Inferior parietal cortex (tissue), 1 donor: ENCODE data around the gene PRDX3.
"Not testable (repeated sequence)": the region's sequence is repeated elsewhere in the genome, so short reads cannot be mapped to it uniquely, and the experiment has no call there.

Source experiments
- DNase-seq: peaks from one replicate; pipeline ENCODE4 v3.0.0-alpha.2; 2016; ENCODE audit errors: extremely low spot score

The PRDX3 gene

DNA sequence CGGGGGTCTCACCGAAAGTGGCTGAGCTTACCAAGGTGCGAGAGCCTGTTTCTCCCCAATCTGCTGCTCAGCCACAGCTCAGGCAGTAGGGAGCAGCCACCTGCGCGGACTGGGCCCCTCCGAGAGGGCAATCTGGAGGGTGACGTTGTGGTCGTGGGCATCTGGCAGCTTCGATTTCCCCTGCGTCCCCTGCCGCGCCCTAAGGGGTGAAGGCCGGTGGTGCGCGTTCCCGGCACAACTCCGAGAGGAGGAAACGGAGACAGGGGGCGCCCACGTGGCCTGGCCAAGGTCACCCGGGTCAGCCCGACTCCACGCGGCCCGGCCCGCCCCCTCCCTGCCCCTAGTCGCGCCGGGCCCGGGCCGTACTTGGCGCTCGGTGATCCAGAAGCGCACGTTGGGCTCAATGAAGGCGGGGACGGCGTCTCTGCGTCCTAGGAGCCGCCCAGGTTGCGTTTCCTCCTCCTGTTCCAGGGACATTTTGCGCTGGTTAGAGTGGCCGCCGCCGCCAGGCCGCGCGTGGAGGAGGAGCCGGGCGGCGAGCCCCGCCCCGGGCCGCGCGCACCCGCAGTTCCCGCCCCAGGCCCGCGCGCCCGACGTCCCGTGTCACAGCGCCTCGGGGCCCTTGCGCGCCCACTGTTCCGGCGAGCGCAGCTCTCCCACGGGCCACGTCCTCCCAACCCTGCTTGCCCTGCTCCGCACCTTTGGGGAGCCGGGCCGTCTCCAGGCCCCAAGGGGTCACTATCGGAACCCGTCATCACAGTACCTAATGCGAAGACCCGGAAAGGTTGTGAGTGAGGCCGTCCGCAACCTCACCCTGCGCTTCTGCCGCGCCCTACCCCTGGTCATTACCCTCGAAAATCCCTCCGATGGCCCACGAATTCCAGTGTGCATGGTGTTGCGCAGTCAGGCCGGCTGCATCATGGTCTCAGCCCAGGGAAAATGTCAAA, 13.2 kb downstream of the PRDX3 start, which contains the start of gene SFXN4:
Gene SFXN4, minus strand, starts transcription at position 544 of the 947 bp plus-strand sequence. Its CDS starts 67 bp downstream, at position 477.
- peak; percentile 73 for DNase-seq

DNA sequence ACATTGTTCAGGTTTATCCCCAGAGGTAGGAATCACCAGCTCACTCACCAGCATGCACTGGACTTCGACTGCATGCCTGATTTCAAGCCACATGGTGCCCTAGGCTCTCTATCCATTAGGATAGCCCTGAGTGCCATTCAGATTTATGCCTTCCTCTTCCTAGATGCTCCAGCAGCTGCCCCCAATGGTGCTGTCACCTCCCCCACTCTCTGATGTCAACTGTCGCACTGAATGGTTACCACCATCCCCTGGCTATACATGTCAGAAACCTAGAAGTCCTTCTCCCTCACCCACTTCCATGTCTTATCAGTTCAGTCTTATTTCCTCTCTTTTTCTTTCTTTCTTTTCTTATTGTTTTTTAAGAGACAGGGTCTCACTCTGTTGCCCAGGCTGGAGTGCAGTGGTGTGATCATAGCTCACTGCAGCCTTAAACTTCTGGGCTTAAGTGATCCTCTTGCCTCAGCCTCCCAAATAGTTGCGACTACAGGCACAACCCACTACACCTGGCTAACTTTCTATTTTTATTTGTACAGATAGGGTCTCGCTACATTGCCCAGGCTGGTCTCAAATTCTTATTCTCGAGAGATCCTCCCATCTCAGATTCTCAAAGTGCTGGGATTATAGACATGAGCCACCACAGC, 16.0 kb downstream of the PRDX3 start:
- DNase-seq = no peak

DNA sequence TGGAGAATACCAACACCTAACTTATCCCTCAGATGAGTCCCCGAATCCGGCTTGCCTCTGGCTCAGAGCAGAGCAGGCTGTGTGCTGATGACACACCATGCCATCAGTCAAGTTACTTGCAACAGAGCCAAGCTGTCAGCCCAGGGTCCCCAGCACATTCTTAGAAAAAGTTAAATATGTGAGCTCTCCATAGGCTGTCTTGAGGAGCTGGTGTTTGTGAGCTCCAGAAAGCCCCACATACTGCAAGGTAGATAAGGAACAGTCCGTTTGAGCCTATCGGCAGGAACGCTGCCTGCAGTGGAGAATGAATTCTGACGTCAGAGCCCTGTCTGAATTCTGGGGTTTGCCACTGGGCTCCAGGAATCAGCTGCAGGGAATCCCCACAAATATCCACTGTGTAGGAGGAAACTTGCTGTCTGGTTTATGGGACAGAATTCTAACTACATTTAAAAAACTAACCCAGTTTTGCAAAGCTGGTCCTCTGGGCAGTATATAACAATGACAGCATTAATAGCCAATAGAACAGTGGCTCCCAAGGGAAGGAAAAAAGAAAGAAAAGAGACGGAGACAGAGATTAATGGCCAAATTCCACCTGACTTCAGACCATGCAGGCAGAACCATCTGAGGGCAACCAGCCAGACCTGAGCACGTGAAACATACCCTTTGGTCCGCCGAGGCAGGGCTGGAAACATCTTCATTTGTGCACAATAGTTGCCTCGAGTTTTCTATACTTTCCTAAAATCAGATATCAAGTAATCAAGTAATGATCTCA, 16.7 kb downstream of the PRDX3 start:
- DNase-seq = peak; percentile 49

DNA sequence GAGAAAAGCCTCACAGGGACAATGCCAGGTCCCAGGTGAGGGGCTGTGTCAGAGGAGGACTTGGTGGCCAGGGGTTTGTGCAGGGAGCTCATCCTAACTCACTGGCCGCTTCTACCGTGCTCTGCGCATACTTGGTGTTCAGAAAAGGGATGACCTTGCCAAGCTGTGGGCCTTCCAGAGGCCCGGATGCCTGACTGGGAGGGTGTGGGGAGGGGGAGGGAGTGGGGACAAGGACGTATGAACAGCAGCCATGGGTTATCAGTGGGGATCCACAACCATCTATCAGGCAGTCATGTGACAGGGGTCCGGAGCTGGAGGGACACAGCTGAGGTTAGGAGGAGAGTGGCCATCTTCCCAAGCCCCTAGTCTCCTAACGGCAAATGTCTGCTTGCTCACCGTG, 19.3 kb downstream of the PRDX3 start:
- no peak for DNase-seq

DNA sequence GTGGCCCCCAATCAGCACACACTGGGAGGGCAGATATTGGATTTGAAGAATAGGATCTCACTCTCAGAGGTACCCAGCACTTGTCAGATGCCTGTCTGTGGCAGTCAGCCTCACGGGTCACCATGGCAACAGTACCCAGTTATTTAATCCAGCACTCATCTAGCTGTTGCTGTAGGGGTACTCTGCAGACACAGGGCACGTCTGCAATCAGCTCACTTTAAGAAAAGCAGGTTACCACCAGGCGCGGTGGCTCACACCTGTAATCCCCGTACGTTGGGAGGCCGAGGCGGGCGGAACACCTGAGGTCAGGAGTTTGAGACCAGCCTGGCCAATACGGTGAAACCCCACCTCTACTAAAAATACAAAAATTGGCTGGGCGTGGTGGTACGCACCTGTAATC, 25.0 kb downstream of the PRDX3 start:
- no peak for DNase-seq

DNA sequence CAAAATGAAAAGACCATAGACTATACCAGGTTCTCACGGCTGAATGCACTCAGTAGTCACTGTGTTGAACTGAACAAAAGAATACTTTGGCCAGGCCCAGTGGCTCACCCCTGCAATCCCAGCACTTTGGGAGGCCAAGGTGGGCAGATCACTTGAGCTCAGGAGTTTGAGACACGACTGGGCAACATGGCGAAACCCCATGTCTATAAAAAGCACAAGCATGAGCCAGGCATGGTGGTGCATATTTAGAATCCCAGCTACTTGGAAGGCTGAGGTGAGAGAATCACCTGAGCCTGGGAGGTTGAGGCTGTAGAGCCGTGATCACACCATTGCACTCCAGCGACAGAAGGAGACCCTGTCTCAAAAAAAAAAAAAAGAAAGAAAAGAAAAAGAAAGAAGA, 25.6 kb downstream of the PRDX3 start:
- DNase-seq = no peak

DNA sequence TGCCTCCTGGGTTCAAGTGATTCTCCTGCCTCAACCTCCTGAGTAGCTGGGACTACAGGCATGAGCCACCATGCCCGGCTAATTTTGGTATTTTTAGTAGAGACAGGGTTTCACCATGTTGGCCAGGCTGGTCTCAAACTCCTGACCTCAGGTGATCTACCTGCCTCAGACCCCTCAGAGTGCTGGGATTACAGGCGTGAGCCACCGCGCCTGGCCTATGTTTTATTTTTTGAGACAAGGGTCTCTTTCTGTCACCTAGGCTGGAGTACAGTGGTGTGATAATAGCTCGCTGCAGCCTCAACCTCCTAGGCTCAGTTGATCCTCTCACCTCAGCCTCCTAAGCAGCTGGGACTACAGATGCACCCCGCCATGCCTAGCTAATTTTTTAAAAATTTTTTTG, 27.0 kb downstream of the PRDX3 start:
- DNase-seq = not testable (repeated sequence)

DNA sequence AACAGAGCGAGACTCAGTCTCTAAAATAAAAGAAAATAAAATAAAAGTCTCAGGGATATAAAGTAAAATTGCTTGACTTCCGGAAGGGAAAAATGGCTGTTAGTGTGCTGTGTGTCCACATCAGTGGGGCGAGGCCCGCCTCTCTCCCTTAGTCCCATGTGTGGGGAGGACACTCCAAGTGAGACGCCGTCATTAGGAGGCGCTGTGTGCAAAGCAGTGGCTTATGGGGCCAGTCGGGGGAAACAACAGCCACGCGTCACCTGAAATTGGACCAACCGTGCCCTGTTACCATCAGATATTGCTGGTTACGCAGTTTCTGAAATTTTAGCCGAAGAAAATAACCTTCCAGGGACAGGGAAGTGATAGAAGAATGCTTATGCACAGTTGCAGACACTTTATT, 28.9 kb downstream of the PRDX3 start:
- DNase-seq = no peak

DNA sequence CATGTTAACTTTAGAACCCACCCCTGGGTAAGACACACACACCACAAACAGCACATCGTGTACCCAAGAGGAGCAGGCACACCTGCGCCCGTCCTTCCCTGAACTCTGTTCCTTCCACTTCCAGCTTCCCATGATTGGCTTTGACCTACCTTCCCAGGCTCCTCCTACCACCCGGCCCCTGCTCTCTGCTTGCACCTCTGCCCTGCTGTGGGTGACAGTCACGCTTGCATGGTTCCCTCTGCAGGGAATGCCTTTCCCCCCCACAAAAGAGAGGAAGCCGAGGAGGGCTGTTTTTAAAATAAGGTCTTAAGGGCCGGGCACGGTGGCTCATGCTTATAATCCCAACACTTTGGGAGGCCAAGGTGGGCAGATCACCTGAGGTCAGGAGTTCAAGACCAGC, 29.5 kb downstream of the PRDX3 start:
- no peak for DNase-seq

DNA sequence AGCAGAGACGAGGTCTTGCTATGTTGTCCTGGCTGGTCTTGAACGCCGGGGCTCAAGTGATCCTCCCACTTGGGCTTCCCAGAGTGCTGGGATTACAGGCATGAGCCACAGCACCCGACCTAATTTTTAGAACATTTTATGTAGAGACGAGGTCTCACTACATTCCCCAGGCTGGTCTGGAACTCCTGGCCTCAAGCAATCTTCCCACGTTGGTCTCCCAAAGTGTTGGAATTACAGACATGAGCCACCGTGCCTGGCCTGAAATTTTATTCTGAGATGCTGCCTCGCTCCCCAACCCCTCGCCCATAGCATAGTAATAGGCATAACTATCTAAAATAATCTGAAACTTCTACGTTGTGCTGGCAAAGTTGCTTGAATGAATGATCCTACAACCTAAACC, 35.0 kb downstream of the PRDX3 start:
- no peak for DNase-seq

DNA sequence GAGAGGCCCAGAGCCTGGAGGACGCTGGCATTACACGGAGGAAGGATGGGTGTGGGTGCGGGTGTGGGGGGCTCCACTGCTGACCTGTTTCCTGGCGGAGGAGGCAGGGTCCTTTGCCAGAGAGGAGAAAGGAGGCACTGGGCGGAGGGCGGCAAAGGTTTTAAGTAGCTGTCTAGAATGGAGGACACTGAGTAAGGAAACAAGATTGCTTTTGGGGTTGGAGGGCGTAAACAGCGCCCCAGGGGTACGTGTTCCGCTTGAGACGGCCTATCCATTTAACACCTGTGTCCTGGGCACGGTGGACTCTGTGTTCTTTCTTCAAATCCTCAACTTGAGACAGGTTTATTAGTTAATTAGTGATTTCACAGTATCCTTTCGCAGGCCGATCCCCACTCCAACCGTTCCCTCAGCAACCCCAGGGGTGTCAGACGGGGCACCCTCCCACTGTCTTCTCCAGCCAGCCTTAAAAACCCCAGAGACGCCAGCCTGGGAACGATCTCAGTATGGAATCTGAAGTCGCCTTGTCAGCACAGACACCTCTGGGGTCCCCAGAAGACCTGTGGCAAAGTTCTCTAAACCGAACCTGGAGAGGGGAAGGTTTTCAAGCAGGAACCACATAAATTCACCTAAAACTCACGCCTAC, 37.9 kb downstream of the PRDX3 start:
- no peak for DNase-seq

DNA sequence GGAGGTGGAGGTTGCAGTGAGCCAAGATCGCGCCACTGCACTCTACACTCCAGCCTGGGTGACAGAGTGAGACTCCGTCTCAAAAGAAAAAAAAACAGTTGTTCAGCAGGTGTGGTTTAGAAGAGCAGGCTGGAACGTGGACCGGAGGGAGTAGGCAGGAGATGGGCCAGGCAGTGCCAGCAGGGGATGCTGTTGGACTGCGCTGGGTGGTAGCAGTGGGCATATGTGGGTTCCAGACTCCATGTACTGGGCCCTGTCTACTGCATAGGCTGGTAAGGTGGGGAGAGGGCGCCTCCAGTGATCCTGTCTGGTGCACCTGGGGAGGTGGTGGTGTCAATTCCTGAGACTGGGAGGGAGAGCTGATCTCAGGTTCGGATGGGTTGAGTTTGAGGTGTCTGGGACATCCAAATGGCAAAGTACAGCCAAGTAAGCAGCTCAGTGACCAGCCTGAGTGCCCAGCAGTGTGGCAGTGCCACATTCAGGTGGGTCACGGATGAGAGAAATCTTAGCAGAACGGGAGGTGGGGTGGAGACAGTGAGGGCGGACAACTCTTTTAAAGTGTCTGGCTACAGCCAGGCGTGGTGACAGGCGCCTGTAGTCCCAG, 39.0 kb downstream of the PRDX3 start:
- no peak for DNase-seq

DNA sequence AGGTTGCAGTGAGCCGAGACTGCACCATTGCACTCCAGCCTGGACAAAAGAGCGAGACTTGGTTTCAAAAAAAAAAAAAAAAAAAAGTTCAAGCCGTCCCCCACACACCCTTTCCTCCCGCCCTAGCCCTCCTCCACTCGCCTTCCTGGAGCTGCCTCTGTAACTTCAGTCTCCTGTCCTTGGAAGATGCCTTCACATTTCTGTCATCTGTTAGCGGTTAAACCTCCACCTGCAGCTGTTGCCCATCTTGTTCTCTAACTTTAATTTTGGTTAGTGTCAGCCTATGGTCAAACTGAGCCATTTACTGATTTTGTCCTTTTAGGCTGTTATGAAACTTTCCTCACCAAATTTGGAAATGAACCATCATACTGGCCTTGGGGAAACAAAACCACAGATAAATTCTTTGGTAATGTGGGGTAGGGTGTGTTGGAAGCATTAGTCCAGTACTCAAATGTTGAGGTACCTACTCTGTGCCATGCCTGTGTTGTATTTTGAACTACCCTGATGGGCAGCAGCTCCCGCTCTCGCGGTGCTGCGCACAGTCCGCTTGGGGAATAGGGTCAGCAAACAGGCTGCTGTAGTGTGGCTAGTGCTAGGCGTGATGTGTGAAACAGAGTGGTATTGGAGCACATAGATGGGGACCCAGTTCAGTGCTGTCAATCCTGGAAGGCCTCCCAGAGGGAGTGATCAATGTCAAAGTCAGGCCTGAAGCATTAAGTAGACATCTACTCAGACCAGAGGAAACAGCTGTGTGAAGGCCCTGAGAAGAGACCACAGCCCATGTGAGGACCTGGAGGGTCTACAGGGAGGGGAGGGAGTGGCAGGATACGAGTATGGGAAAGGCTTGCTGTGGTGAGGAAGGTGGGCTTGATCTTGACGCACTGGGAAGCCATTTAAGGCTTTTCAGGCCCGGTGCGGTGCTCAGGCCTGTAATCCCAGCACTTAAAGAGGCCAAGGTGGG, 40.0 kb downstream of the PRDX3 start:
- DNase-seq = no peak

DNA sequence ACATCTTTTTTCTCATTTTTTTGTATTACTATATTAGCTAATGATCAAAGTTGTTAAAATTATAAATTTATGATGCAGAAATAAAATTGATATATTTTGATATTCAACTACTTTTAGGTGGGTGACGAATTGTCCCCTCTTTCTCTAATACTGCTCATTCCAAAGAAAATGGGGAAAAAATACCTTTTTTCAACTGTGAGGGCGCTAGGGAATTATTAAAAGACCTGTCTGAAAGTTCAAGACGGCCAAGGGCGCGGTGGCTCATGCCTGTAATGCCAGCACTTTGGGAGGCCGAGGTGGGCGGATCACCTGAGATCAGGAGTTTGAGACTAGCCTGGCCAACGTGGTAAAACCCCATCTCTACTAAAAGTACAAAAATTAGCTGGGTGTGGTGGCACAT, 40.7 kb downstream of the PRDX3 start:
- not testable (repeated sequence) for DNase-seq

DNA sequence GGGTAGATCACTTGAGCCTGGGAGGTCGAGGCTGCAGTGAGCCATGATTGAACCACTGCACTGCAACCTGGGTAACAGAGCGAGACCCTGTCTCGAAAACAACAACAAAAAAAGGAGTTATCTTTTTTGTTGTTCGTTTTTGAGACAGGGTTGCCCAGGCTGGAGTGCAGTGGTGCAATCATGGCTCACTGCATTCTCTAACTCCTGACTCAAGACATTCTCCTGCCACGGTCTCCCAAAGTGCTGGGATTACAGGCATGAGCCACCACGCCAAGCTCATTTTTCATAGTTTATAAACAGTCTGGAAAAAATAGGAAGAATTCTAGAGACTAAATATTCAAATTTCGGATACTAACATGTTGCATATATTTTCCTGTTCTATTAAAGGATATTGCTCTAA, 42.5 kb downstream of the PRDX3 start:
- DNase-seq = no peak

DNA sequence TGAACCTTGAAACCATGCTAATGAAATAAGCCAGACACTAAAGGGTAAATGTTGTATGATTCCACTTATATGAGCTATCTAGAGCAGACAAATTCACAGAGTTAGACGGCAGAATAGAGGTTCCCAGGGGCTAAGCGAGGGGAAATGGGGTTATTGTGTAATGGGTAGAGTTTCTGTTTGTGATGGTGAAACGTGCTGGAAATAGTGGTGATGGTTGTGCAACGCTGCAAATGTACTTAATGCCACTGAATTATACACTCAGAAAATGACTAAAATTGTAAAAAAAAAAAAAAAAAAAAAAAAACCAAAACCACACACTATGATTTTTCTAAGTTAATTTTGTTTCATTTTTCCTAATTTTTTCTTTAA, 43.1 kb downstream of the PRDX3 start:
- DNase-seq = no peak

DNA sequence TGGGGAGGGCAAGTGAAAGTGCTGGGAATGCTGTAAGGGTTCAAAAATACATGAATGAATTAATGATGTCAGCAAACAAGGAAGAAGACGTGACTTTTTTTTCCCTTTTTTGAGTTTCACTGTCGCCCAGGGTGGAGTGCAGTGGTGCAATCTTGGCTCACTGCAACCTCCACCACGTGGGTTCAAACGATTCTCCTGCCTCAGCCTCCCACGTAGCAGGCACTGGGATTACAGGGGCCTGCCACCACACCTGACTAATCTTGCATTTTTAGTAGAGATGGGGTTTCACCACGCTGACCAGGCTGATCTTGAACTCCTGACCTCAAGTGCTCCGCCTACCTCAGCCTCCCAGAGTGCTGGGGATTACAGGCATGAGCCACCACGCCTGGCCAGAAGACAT, 44.7 kb downstream of the PRDX3 start:
- DNase-seq = no peak

DNA sequence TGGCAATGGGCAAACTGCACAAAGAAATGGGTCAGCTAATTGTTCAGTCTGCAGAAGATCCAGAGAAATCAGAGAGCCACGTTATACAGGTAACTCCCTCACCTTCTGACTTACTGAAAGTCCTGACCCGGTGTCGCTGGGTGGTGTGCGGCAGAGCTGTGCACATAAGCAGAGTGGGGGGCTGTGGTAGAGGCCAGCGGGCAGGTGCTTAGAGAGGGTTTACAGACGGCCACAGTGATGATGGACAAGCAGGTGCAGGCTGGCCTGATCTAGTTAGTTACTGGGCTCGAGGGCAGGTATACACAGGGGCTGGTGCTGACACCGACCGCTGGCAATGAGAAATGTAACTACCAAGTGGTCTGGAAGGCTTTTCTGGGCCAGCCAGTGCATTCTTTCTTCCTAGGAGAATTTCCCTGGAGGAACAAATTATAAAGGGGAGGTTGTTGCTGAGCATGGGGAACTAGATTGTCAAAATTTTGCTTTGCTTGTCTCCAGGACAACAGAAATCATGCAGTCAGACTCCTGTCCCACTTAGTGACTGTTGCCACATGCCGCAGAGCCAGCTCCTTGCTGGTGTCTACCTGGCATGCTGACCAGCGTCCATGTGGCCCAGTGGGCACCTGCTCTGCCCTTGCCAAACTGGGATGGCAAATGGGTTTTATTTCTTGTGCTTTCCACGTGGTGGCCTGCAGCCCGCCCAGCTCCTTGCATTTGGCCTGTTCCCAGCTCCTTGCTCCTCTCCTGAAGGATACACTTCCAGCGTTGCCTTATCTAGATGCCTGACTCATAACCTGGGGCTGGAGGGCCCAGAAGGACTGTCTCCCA, 45.9 kb downstream of the PRDX3 start:
- DNase-seq = no peak

DNA sequence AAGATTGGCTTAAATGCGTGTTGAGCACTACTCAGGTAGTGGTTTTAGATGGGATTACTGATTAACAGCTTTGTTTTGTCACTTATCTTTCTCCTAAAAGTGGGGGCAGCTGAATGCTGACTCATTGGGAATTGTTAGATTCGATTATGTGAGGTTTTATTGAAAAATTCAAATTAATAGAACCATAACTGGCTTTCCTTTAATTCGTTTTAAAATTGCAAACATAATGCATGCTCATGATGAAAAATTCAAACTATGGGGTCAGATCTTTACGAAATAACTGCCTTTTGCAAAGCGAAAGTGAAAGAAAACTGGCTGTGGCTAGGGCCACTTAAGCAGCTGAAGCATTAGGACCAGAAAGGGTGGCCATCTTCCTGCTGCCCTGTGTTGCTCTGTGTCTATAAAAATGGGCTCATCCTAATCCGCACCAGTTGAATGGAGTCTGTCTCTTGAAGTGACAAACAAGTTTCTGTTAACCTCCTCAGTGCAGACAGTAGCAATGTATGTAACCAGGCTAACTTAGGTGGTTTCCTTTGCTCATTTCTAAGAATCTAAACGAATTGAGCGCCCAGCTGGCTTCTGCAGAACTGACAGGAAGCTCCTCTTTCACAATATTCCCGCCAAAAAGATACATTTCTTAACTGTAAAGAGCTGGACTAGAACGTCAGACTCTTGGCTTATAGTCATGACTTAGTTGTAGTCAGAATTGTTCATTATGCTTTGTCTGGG, 46.9 kb downstream of the PRDX3 start:
- DNase-seq = peak; percentile 51
